HCT116 (cell line): ENCODE results near the gene ROCK2. TPM values are rescaled to one million over a fixed set of nuclear protein-coding genes. Genes with fewer than 3 reads are reported as not detected.

Experiments
- ATAC-seq: fragments of 200-7000 bp; cut with Tn5 transposase; 2 replicates; pipeline ENCODE4 v1.9.1; 2020; ENCODE audit warnings: mild to moderate bottlenecking, moderate library complexity
- BruUV-seq: library from RNA; stranded (reverse); fragments of 400-500 nt; replicated peaks from 2 replicates; lab custom pipeline; 2021; lab: Mats Ljungman, UMichigan
- CTCF ChIA-PET: fragments of 300-600 bp; sonication (Branson Sonifier 250); formaldehyde crosslinking; loops from one replicate; lab custom pipeline; 2021; ENCODE audit warnings: antibody characterized with exemption; lab: Charles Lee
- POLR2A ChIA-PET: fragments of 300-600, 350-600 bp; sonication (Branson Sonifier 250); formaldehyde crosslinking; loops from one replicate; lab custom pipeline; 2021; ENCODE audit warnings: antibody characterized with exemption; lab: Charles Lee
- RAD21 ChIA-PET, 2 experiments: fragments of 300-600 bp; sonication (Branson Sonifier 250); formaldehyde crosslinking; loops; one replicate each; lab custom pipeline; 2023; ENCODE audit warnings: low total read pairs in 2 of 2; ENCODE audit not compliant: uncharacterized antibody in 2 of 2, unreplicated experiment in 2 of 2, low non-redundant PET in 1 of 2; lab: Charles Lee
- DNase-seq: peaks from one replicate; pipeline ENCODE4 v3.0.0-alpha.2; 2010; ENCODE audit warnings: low read depth, low spot score
- H2AFZ ChIP-seq: fragments of 200-600 bp; shearing (Covaris generic), sonication (generic); 2 replicates; pipeline ENCODE4 v1.6.1; 2017; ENCODE audit warnings: low read depth, mixed run types, mixed read lengths, antibody characterized with exemption, low read length; ENCODE audit not compliant: poor library complexity, severe bottlenecking
- H3K27ac ChIP-seq: 2 replicates; pipeline ENCODE4 v1.5.1; 2012; ENCODE audit warnings: low read depth, low read length
- H3K27me3 ChIP-seq: fragments of 200-600 bp; sonication (generic); 2 replicates; pipeline ENCODE4 v1.6.1; 2016; ENCODE audit warnings: mixed run types, low read length, mixed read lengths; ENCODE audit not compliant: insufficient read depth
- H3K36me3 ChIP-seq, 2 experiments: fragments of 200-500 bp in 1 of 2; fragments of 200-600 bp in 1 of 2; sonication (Bioruptor generic) in 1 of 2; sonication (generic) in 1 of 2; 2 replicates each; pipeline versions ENCODE4 v1.5.1 to v1.6.1; 2014 to 2016; ENCODE audit warnings: low read length in 2 of 2, inconsistent platforms in 1 of 2, mixed read lengths in 1 of 2, mixed run types in 1 of 2; ENCODE audit not compliant: insufficient read depth in 2 of 2, control insufficient read depth in 1 of 2
- H3K4me1 ChIP-seq, 2 experiments: fragments of 200-600 bp in 1 of 2; sonication (generic) in 1 of 2; 2 replicates each; pipeline versions ENCODE4 v1.5.1 to v1.6.1; 2012 to 2017; ENCODE audit warnings: low read length in 2 of 2, inconsistent platforms in 1 of 2, mild to moderate bottlenecking in 1 of 2, mixed read lengths in 1 of 2, mixed run types in 1 of 2, moderate library complexity in 1 of 2; ENCODE audit not compliant: insufficient read depth in 2 of 2, control insufficient read depth in 1 of 2
- H3K4me2 ChIP-seq: fragments of 200-600 bp; sonication (generic); 2 replicates; pipeline ENCODE4 v1.6.1; 2017; ENCODE audit warnings: mixed run types, low read length, mixed read lengths
- H3K4me3 ChIP-seq, 2 experiments: fragments of 200-600 bp in 1 of 2; sonication (generic) in 1 of 2; replicated peaks in 1 of 2; 2 replicates each; pipeline ENCODE4 v1.5.1; 2011 to 2016; ENCODE audit warnings: low read length in 2 of 2, control low read depth in 1 of 2, low read depth in 1 of 2, mild to moderate bottlenecking in 1 of 2, mixed read lengths in 1 of 2, mixed run types in 1 of 2
- H3K79me2 ChIP-seq: fragments of 200-600 bp; sonication (generic); 2 replicates; pipeline ENCODE4 v1.6.1; 2017; ENCODE audit warnings: mild to moderate bottlenecking, mixed run types, low read length, moderate library complexity, mixed read lengths; ENCODE audit not compliant: insufficient read depth
- H3K9ac ChIP-seq: fragments of 200-600 bp; sonication (generic); 2 replicates; pipeline ENCODE4 v1.6.1; 2016; ENCODE audit warnings: low read length, mixed read lengths
- H3K9me2 ChIP-seq: fragments of 200-600 bp; sonication (generic), shearing (Covaris generic); 2 replicates; pipeline ENCODE4 v1.6.1; 2017; ENCODE audit warnings: mixed run types, mild to moderate bottlenecking, moderate library complexity; ENCODE audit not compliant: insufficient read depth
- H3K9me3 ChIP-seq, 2 experiments: fragments of 200-500 bp in 1 of 2; fragments of 200-600 bp in 1 of 2; sonication (Bioruptor generic) in 1 of 2; sonication (generic) in 1 of 2; 2 replicates each; pipeline ENCODE4 v1.6.1; 2014 to 2017; ENCODE audit warnings: low read length in 2 of 2, mixed read lengths in 2 of 2, inconsistent platforms in 1 of 2, low read depth in 1 of 2, mild to moderate bottlenecking in 1 of 2, mixed run types in 1 of 2, moderate library complexity in 1 of 2; ENCODE audit not compliant: control insufficient read depth in 1 of 2, insufficient read depth in 1 of 2
- H4K20me1 ChIP-seq: fragments of 200-600 bp; sonication (generic), shearing (Covaris generic); 2 replicates; pipeline ENCODE4 v1.6.1; 2017; ENCODE audit warnings: mixed run types, mild to moderate bottlenecking, moderate library complexity; ENCODE audit not compliant: insufficient read depth
- CEBPB ChIP-seq: IDR thresholded peaks from 2 replicates; pipeline ENCODE4 v1.6.1; 2012; ENCODE audit warnings: low read depth
- POLR2AphosphoS5 ChIP-seq: IDR thresholded peaks from 2 replicates; pipeline ENCODE4 v1.6.1; 2011; ENCODE audit warnings: mild to moderate bottlenecking, low read depth, low read length, moderate library complexity
- SIN3A ChIP-seq: IDR thresholded peaks from 2 replicates; pipeline ENCODE4 v1.6.1; 2012; ENCODE audit warnings: low read depth
- intact Hi-C: fragments of 100-400 bp; cut with micrococcal nuclease; formaldehyde crosslinking; loops from 2 replicates; pipeline ENCODE4 v1.10.0; 2022
- total RNA-seq: library from RNA; stranded (reverse); gene quantifications from one replicate; pipeline ENCODE4 v1.2.1, GENCODE V29; 2021; ENCODE audit not compliant: unreplicated experiment
- TF ChIP-seq, protein P1 (sequence below): IDR thresholded peaks from 2 replicates; pipeline ENCODE4 v1.6.1; 2012
- TF ChIP-seq, protein P2 (sequence below): IDR thresholded peaks from 2 replicates; pipeline ENCODE4 v1.6.1; 2012
- TF ChIP-seq, protein P3 (sequence below): IDR thresholded peaks from 2 replicates; pipeline ENCODE4 v1.6.1; 2012; ENCODE audit warnings: low read depth

ROCK2 gene
- total RNA-seq, 1 experiment from 2014 or later = 48.0 TPM

DNA sequence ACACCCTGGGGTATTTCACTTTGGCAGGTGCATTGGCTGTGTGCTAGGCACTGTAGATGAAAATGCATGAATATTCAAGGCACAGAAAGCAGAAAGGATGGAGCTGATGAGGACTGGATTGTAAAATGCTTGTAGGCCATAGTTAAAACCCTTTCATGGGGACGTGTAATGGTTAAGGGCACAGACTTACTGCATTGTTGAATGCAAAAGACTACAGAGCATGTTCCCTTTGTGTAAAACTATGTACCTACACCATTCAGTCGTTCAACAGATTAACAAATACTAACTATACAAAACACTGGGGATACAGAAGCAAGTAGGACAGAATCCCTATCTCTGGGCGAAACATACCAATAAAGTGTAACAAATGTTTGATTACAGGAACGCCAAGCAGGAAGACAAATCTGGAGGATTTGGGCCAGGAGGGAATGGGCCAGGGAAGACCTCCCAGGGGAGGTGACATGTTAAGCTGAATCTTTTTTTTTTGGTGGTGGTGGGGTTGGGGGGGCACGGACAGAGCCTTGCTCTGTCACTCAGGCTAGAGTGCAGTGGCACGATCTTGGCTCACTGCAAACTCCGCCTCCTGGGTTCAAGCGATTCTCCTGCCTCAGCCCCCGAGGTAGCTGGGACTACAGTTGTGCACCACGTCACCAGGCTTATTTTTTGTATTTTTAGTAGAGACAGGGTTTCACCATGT, 19.6 kb upstream of the ROCK2 start:
- H3K27ac ChIP-seq = no peak overlapping the region
- no TSS peak for BruUV-seq
- H3K4me3 ChIP-seq = no peak overlapping the region
- no peaks in the 10 kb centered on the region for H3K9me3 ChIP-seq
- H3K4me2 ChIP-seq = no peak overlapping the region
- no peak overlapping the region for H3K9ac ChIP-seq
- no peaks in the 10 kb centered on the region for H3K79me2 ChIP-seq
- ATAC-seq (no peak), DNase-seq (no peak)
- intact Hi-C loops = no loop called here
- TF ChIP-seq, protein P1, sequence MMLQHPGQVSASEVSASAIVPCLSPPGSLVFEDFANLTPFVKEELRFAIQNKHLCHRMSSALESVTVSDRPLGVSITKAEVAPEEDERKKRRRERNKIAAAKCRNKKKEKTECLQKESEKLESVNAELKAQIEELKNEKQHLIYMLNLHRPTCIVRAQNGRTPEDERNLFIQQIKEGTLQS = no peak
- TF ChIP-seq, protein P2, sequence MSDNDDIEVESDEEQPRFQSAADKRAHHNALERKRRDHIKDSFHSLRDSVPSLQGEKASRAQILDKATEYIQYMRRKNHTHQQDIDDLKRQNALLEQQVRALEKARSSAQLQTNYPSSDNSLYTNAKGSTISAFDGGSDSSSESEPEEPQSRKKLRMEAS = no peak
- TF ChIP-seq, protein P3, sequence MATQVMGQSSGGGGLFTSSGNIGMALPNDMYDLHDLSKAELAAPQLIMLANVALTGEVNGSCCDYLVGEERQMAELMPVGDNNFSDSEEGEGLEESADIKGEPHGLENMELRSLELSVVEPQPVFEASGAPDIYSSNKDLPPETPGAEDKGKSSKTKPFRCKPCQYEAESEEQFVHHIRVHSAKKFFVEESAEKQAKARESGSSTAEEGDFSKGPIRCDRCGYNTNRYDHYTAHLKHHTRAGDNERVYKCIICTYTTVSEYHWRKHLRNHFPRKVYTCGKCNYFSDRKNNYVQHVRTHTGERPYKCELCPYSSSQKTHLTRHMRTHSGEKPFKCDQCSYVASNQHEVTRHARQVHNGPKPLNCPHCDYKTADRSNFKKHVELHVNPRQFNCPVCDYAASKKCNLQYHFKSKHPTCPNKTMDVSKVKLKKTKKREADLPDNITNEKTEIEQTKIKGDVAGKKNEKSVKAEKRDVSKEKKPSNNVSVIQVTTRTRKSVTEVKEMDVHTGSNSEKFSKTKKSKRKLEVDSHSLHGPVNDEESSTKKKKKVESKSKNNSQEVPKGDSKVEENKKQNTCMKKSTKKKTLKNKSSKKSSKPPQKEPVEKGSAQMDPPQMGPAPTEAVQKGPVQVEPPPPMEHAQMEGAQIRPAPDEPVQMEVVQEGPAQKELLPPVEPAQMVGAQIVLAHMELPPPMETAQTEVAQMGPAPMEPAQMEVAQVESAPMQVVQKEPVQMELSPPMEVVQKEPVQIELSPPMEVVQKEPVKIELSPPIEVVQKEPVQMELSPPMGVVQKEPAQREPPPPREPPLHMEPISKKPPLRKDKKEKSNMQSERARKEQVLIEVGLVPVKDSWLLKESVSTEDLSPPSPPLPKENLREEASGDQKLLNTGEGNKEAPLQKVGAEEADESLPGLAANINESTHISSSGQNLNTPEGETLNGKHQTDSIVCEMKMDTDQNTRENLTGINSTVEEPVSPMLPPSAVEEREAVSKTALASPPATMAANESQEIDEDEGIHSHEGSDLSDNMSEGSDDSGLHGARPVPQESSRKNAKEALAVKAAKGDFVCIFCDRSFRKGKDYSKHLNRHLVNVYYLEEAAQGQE = no peak
- TF ChIP-seq POLR2AphosphoS5 (no peak), SIN3A (no peak), CEBPB (no peak)
- no peaks in the 10 kb centered on the region for H3K9me2 ChIP-seq
- H2AFZ ChIP-seq = no peak overlapping the region
- ChIA-PET RAD21 (interaction anchor here (0.5 to 0.6 kb wide), 2 partner anchors 231 to 1039 kb away, joined by 4 to 6 read pairs; no protein-coding TSS in a partner anchor), POLR2A (interaction anchor here (1.3 kb wide), 1 partner anchor 19 kb away, joined by 3 read pairs; no protein-coding TSS in a partner anchor), CTCF (no interaction called here)
- H3K4me1 ChIP-seq = no peaks in the 10 kb centered on the region
- no peaks in the 10 kb centered on the region for H4K20me1 ChIP-seq
- H3K27me3 ChIP-seq = no peaks in the 10 kb centered on the region
- no peaks in the 10 kb centered on the region for H3K36me3 ChIP-seq
